Measurements from ENCODE around the gene C16orf78.

DNA sequence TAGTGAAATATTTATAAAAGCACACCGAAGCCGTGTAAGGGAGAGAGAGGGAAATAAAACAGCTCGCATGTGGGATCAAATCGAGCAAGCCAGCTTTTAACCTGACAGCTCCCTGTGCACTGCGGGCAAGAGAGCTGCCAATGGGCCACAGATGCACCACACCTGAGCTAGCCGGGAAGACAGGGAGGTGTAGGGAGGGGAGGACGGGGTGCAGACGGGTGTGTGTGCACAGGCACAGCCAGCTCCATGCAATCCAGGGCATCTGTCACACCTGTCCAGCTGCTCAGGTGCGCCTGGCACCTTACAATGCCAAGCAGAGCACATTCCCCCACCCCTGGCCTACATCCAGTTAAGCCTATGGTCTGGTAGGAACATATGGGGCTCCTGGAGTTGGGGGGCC is 70.0 kb downstream of the C16orf78 start:
- TF ChIP-seq POLR2AphosphoS5 (IDR thresholded peaks at IDR 0.05; ENCODE audit: borderline replicate concordance, low read depth, low read length), result no peak
- no peak for TF ChIP-seq EZH2 (IDR thresholded peaks at IDR 0.05)
- no peak for TF ChIP-seq FOXP2 (optimal IDR thresholded peaks at IDR 0.05; ENCODE audit: control extremely low read depth, extremely low read length, insufficient read depth)
